ENCODE results near the gene ST3GAL3.

The ST3GAL3 gene

DNA sequence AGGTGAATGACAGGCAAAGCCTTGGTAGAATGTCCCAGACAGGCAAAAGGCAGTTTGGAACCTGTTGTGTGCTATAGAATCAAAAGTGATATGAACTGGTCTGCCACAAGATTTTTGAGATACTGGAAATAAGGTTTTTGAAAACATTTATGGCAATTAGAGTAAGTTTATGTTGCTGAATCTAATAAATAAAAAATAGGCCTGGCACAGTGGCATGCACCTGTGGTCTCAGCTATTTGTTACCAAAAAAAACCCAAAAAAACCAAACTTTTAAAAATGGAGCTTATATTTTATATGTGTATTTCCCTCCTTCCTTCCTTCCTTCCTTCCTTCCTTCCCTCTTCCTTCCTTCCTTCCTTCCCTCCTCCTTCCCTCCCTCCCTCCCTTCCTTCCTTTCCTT, 149.8 kb downstream of the ST3GAL3 start:
- no peak for DNase-seq

DNA sequence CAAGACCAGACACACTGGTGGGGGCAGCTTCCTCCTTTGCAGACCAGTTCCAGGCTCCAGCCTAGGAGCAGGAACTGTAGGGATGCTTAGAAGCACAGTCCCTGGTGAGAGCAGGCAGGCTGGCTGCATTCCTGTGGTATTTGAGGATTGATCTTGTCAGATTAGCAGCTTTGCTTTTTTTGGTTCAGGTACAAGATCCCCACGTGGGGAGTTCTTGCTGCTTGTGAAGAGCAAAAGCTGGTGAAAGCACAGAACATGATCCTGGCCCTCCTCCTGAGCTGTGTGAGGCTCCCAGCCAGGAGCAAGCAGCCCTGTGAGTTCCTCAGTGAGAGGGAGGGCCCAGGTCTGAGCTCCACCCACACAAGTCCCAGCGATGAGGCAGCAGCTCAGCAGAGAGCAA, 151.0 kb downstream of the ST3GAL3 start:
- no peak for DNase-seq

DNA sequence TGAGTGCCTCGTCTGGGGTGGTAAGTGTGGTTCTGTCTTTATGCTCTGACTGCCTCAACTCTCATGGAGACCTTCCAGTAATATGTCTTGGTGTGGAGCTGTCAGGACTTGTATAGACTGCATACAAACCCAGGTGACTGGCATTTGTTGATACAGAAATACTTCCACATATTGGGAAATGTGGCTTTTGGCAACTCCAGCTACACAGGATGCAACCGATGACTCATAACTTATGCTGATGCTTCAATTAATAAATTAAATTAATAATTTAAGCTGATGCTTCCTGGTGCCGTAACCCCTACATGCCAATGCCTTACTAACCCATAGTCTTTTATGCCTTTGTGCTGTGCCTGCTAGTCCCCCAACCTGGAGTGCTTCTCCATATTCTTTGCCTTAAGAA, 154.0 kb downstream of the ST3GAL3 start:
- DNase-seq, result no peak

DNA sequence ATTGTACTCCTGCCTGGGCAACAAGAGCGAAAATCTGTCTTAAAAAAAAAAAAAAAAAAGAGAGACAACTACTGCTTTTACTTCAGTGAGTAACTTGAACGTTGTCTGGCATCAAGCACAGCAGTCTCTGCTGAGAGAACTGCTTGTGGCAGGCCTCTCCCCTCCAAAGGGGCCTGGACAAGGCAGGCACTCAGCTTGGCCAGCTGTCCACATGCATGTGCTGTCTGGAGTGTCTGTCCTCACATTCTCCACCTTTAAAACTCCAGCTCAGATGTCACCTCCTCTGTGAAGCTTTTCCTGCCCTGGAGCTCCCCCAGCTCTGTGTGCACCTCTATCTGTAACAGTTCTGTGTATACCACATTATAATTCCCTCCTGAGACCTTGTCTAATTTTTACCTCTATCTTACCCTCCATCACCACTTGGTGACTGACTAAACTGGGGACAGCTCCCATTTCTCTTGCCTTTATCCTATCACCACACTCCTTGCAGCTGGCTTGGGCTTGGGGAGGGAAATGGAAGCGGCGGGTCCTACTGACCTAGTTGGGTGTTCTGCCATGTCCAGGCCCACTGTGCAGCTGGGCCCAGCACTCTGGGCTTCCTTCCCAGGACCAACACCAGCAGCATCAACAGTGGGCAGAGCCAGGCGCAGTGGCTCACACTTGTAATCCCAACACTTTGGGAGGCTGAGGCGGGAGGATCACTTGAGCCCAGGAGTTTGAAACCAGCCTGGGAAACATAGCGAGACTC, 154.8 kb downstream of the ST3GAL3 start:
- DNase-seq, result no peak

DNA sequence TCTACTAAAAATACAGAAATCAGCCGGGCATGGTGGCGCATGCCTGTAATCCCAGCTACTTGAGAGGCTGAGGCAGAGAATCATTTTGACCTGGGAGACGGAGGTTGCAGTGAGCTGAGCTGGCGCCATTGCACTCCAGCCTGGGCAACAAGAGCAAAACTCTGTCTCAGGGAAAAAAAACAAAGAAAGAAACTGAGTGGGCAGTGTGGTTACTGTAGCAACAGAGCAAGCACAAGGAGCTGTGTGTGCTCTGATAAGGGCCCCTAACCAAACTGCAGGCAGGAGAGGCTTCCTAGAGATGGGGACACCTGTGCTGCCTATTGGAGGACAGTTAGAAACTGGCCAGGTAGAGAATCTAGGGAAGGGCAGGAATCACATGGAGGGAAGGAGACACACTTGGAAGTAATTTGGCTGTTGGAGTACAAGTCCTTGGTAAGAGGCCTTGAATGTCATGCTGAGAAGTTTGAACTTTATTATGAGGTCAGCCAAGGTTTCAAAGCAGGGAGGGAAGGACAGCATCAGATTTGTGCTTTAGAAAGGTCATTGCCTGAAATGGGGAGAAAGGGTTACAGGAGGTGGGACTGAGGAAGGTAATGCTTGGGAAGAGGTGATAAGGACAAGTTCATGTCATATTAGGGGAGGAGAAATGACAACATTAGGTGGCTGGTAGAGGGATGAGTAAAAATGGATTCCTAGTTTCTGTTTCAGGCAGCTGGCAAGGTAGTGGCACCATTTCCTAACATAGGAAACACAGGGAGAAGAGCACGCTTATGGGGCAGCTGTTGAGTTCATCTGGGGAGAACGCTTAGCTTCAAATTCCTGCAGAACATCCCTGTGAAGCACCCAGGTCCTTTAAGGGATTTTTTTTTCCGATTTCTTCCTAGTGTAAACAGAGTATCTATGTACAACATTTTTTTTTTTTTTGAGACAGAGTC, 157.0 kb downstream of the ST3GAL3 start:
- no peak for DNase-seq

DNA sequence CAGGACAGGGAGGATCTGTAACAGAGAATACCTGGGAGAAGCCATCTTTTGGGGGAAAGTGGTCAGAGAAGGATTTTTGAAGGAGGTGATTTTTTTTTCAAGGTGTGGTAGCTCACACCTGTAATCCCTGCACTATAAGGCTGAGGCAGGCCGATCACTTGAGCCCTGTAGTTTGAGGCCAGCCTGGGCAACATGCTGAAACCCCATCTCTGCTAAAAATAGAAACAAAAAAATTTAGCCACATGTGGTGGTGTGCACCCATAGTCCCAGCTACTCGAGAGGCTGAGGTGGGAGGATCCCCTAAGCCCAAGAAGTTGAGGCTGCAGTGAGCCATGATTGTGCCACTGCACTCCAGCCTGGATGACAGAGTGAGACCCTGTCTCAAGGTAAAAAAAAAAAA, 158.9 kb downstream of the ST3GAL3 start:
- DNase-seq, result no peak

DNA sequence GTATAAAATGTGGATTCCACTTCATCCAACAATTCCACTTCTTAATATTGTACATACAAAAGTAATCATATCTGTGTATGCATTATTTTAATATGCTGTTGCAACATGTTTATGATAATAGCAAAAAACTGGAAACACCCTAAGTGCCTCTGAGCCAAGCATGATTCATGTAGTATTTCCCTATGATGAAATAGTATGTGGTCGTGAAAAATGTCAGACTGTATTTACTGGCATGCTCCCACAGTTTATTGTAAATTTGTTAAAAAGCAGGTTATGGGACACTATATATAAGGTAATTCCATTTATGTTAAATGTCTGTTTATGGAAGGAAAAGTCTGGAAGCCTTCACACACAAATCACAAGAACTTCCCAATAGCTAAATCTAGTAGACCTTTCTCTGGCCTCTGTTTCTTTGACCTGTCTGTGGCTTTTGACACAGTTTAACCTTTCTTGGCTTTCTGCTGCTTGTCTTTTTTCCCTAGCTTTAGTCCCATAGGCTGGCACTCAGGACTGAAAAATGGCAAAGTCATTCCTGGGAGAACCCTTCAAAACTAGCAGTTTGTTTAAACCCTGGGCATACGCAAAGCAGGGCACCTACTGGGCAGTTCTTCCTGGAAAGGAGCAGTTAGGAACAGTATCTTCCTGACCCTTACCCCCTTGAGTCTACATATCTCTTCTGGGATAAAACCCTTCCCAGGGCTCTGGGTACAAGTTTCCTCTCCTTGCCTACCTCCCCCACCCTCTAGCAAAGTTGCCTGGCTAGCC, 160.8 kb downstream of the ST3GAL3 start:
- no peak for DNase-seq

DNA sequence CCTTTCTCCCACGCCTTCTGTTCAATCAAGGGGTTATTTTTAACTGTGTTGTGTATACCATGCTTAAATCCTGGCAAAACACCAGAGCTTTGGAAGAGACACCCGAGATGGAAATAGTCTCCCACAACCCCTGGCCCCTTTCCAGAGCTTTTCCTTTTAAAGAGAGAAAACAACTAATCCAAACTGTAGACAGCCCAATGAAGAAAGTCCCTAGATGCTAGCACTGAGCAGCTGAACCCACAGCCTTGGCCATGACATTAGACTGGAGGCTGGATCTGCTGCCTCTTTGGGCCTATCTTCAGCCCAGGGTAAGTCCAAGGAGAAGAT, 161.4 kb downstream of the ST3GAL3 start:
- DNase-seq, result no peak

DNA sequence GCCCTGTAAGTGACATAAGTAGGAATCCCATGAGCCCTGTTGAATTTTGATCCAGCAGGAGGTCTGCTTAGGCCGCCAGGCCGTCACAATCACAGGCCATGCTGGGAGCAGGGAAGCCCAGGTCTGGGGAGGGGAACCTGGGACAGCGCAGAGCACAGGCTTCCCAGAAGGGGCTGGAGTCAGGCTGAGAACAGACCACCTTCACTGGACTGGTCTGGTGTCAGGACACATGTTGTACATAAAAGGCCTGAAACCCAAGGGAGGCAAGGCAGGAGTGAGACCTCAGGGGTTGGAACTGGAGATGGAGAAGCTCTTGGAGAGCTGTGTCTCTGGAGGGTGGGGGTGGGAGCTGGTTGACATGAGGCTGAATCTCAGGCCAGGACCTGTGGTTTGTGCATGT, 163.0 kb downstream of the ST3GAL3 start:
- DNase-seq, result no peak

DNA sequence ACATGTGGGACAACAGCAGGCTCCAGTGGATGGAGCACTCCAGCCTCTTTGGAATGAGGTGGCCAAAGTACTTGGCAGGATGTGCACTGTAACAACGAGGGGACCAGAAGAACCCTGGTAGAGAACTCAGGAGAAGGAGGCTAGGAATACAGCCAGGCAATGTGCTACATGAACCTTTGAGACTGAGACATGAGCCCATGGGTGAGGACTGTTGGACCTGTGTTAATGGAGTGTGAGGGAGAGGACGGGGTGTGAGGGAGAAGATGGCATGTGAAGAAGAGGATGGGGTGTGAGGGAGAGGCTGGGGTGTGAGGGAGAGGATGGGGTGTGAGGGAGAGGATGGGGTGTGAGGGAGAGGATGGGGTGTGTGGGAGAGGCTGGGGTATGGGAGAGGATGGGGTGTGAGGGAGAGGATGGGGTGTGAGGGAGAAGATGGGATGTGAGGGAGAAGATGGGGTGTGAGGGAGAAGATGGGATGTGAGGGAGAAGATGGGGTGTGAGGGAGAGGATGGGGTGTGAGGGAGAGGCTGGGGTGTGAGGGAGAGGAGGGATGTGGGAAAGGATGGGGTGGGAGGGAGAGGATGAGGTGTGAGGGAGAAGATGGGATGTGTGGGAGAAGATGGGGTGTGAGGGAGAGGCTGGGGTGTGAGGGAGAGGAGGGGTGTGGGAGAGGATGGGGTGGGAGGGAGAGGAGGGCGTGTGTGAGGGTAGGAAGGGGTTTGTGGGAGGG, 164.0 kb downstream of the ST3GAL3 start:
- no peak for DNase-seq

DNA sequence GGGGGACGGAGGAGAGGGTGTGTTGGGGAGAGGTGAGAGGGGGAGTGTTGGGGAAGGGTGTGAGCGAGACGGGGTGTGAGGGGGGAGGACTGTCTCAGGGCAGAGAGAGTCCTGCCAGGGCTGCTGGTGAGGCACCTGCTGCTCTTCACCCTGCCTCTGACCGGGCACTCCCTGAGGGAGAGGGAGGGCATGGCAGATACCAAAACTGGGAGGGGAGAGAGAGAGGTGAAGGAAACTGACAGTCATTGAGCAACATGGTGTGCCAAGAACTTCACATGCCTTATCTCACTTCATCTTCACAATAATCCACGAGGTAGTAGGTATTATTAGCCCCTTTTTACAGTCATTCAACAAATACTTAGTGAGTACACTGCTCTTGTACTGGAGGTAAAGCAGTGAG, 164.9 kb downstream of the ST3GAL3 start:
- no peak for DNase-seq

DNA sequence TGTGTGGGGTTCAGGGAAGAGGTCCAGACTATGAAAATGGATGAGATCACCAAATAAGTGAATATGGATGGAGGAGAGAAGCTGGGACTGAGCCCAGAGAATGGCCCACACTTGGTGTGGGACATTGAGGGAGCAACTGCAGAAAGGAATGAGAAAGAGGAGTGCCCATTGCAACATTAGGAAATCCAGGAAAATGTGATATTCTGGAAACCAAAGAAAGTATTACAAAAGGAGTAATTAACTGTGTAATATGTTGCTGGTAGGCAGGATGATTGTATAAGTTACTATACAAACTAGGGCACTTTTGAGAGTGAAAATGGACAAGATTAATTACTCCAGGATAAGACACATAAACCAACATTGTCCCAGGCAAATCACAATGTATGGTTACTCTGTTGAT, 166.5 kb downstream of the ST3GAL3 start:
- DNase-seq, result no peak

DNA sequence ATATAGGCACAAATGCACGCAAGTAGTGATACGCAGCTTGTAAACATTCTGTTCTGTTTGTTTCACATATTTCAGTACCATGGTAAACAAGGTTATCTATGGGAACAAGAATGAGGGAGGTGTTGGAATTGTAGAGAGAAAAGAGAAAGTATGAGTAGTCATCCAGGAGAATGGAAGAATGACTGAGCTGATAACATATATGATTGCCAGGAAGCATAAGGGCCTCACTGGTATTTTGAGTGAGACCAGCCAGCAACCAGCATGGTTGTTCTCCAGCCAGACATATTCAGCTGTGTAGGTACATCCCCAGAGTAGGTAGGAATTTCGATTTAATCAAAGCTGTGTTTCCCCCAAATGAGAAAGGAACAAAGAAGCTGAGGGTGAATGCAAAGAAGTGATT, 167.4 kb downstream of the ST3GAL3 start:
- no peak for DNase-seq

DNA sequence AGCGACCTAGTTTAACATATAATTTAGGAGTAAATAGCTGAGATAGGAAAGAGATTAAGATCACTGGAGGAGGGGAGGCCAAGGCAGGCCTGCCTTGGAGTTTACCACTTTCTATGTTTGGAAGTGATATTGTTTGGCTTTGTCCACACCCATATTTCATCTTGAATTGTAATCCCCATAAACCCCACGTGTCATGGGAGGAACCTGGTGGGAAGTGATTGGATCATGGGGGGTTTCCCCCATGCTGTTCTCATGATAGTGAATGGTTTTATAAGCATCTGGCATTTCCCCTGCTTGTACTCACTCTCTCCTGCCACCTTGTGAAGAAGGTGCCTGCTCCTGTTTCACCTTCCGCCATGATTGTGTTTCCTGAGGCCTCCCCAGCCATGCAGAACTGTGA, 168.0 kb downstream of the ST3GAL3 start:
- DNase-seq, result no peak

DNA sequence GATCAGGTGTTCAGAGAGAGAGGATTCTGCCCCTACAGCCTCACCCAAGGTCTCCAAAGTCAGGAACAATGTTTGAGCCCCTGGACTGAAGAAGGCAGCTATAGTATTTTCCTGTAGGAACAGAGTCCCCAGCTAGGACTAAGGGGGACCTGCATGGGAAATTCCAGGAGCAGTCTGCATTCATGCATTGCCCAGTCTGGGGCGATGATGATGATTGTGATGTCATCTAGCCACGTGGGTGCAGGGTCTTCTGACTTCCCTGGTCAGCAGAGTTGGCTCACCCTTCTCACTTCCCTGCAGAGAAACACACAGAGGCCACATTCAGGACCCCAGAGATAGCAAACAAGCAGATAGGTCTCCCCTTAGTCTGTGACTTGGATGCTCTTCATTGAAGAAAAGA, 169.8 kb downstream of the ST3GAL3 start:
- DNase-seq, result no peak

DNA sequence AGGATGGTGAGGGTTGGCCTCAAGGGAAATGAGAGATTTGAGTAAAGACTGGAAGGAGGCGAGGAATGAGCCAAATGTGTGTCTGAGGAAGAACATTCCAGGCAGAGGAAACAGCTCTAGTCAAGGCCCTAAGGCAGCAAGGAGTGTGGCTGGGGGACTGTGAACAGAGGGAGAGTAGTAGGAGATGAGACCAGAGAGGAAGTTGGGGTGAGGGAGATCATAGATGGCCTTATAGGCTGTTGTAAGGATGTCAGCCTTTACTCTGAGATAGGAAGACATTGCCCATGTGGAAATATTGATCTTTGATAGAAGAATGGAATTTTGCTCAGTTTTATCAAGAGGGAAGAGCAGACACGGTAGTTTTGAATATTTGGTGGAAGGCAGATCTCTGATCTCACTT, 171.1 kb downstream of the ST3GAL3 start:
- no peak for DNase-seq

DNA sequence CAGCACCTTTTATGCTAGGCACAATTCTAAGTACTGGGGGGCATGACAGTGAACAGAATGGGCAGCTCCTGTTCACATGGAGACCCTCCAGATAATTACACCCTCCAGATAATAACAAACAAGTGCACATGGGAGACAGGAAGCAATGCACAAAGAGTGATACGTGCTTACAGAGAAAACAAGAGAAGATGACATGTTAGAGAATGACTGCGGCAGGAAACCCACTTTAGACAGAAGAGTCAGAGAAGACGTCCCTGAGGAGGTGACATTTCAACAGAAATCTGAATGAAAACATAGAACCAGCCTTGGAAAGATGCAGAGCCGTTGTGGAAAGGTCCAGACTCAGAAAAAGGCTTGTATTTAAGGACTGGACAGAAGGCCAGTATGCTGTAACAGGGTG, 171.5 kb downstream of the ST3GAL3 start:
- no peak for DNase-seq

DNA sequence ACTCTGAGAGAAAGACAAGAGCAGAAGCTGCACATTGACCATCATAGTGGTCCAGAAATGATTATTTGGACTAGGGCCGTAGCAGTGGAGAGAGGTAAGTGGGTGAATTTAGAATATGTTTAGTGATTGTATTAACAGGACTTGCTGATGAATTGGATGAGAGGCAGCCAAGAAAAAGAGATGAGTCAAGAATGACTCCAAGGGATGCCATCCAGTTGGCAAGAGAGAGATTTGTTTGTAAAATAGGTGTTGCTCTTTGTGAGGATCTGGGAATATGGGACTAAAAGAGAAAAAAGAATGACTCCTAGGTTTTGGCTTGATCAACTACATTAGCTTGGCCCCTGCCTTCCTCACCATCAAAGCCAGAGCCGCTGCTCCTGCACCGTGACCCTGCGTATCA, 172.1 kb downstream of the ST3GAL3 start:
- no peak for DNase-seq

DNA sequence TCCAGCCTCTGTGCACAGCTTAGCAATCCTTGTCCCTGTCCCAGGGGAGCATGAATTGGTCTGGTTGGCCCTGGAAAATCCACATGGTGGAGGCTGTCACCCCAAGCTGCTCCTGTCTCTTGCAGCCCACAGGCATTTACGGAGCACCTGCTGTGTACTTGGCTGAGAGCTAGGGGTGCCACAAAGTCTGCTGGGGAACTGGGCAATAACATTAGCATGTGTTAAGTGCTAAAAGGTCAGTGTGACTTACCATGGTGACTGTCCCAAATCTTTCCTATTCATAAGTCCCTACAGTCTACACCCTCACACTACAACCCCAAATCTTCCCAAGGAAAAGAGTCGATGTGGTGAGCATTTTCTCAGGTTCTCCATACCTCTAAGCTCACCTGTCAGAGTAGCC, 172.7 kb downstream of the ST3GAL3 start:
- DNase-seq, result no peak

DNA sequence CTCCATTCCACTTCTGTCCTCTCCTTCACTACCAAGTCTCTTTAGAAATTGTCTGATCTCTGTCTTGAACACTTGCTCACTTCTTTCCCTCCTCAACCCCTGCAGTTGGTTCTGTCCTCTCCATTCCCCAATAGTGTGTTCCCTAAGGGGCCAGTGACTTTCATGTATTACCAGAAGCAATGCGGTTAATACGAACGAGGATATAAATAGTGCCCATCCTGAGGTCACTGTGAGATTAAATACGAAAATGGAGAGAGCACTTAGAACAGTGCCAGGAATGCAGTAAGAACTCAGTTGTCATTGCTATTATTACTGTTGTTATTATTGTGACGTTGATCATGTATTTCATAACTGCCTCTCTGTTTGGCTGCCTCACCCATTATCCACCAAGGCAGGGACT, 173.3 kb downstream of the ST3GAL3 start:
- DNase-seq, result no peak

DNA sequence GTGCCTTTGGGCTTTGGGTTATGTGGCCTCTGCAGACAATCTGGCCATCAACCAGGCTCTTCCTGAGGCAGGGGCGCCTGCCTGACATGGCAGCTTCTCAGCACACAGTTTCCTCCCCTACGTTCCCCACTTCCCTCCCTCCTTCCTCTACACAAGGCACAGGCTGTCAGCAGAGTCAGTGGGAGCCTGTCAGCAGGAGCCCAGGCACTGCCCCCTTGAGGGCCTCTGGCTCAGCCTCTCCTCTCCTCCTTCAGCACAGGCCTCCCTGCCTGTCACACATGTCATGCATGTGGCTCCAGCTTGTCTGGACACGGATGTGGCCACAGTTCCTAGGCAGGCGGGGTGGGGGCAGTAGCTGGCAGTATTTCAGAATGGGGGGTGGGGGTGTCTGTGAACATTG, 174.1 kb downstream of the ST3GAL3 start:
- DNase-seq, result no peak

DNA sequence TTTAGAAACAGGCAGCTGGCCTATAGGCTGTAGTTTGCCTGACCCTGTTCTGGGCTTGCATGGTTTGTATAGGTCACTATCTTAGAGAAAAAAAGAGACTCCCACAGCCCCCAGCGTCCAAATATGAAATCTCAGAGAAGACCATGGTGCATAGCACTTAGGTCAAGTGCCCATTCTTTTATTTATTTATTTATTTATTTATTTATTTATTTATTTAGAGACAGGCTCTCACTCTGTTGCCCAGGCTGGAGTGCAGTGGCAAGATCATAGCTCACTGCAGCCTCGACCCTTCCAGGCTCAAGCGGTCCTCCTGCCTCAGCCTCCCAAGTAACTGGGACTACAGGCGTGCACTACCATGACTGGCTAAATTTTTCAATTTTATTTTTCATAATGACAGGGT, 175.4 kb downstream of the ST3GAL3 start:
- DNase-seq, result no peak

DNA sequence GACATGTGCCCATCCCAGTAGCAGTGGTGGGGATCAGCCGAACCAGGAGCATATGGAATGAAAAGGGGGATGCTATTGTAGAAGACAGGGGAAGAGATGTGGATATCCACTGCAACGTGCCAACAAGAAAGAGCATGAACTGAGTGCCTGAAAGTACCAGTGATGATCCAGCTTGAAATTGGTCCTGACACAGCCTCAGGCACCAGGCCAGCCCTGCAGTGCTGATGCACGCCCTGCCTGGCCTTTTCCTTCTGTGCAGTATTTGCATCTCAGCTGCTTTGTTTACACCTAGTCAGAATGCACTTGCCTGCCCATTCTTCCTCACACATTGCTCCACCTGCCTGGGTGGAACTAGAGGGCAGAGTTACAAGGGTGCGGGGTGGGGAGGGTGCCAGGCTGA, 176.0 kb downstream of the ST3GAL3 start:
- no peak for DNase-seq

Data from CD4-positive, alpha-beta T cell treated with Interleukin-12 subunit alpha and Interleukin-12 subunit beta, for 1 hour (primary cell).